ENCODE data around the gene HOXD13. TPM values are rescaled to one million over a fixed set of nuclear protein-coding genes. Genes with fewer than 3 reads are reported as not detected.

Gene HOXD13
- total and polyA plus RNA-seq, 9 donors: 0.05 to 0.45 (median 0.10) TPM; not detected in 3

DNA sequence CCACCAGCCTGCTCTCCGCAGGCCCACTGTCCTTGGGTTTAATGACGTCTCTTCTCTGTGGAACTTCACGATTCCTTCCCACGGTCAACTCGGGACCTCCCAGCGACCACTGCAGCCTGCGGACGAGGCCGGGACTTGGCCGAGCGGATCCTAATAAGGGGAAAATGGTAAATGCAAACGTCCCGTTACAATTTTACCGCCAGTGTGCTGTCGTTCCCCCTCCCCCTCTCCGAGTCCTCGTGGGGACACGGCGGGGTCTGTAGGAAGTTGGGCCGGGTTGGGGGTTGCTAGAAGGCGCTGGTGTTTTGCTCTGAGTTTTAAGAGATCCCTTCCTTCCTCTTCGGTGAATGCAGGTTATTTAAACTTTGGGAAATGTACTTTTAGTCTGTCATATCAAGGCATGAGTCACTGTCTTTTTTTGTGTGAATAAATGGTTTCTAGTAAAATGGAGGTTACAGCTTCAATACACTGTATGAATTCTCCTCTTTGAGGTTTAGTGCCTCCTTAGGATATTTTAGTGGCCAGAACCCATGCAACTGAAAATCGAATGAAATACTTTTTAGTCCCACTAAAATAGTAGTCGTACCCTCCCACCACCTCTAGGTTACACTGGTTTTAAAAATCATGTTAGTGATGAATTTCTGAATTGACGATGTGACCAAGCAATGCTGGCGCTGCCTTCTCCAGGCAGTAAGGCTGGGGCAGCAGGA, 16.8 kb downstream of the HOXD13 start:
- Histone ChIP-seq H3K36me3 (ENCODE audit: control insufficient read depth, insufficient read depth, low read length) (no peaks in the 10 kb centered on the region), H3K27ac (ENCODE audit: low read length) (no peak overlapping the region), H3K27me3 (ENCODE audit: control insufficient read depth, insufficient read depth, low read length) (peaks cover 93% of the 10 kb centered on the region), H3K4me1 (ENCODE audit: control insufficient read depth, insufficient read depth, low read length) (peaks cover 27% of the 10 kb centered on the region), H3K9me3 (replicated peaks; ENCODE audit: control insufficient read depth, low read depth, low read length) (no peaks in the 10 kb centered on the region), H3K4me3 (ENCODE audit: low read length) (no peak overlapping the region)
- DNase-seq: no peak
- WGBS (ENCODE audit: insufficient coverage): 0% methylated on average over 1 of the region's 26 CpGs

DNA sequence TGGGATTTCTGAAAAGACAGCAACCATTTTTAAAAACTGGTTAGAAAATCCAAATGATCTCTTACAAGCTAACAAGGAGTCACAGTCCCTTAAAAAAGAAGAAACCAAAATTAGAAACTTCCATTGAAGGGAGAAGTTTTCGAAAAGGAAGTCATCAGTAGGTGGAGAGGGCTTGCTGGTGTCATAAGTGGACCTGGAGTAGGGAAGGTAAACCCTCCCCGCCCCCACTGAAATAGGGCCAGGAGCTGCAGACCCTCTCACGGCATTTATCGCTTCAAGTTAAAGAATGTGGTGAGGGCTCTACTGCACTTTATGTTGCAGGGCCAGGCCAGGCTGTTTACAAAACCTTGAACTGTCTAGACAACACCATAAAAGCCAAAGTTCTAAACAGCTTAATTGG, 17.4 kb downstream of the HOXD13 start:
- H3K27me3 ChIP-seq (ENCODE audit: control insufficient read depth, insufficient read depth, low read length): peaks cover 93% of the 10 kb centered on the region
- no CpG with 5 or more reads among the region's 4 CpGs for WGBS (ENCODE audit: insufficient coverage)
- no peak for DNase-seq
- H3K4me3 ChIP-seq (ENCODE audit: low read length): no peak overlapping the region
- H3K36me3 ChIP-seq (ENCODE audit: control insufficient read depth, insufficient read depth, low read length): no peaks in the 10 kb centered on the region
- H3K9me3 ChIP-seq (replicated peaks; ENCODE audit: control insufficient read depth, low read depth, low read length): no peaks in the 10 kb centered on the region
- no peak overlapping the region for H3K27ac ChIP-seq (ENCODE audit: low read length)
- H3K4me1 ChIP-seq (ENCODE audit: control insufficient read depth, insufficient read depth, low read length): peaks cover 21% of the 10 kb centered on the region

DNA sequence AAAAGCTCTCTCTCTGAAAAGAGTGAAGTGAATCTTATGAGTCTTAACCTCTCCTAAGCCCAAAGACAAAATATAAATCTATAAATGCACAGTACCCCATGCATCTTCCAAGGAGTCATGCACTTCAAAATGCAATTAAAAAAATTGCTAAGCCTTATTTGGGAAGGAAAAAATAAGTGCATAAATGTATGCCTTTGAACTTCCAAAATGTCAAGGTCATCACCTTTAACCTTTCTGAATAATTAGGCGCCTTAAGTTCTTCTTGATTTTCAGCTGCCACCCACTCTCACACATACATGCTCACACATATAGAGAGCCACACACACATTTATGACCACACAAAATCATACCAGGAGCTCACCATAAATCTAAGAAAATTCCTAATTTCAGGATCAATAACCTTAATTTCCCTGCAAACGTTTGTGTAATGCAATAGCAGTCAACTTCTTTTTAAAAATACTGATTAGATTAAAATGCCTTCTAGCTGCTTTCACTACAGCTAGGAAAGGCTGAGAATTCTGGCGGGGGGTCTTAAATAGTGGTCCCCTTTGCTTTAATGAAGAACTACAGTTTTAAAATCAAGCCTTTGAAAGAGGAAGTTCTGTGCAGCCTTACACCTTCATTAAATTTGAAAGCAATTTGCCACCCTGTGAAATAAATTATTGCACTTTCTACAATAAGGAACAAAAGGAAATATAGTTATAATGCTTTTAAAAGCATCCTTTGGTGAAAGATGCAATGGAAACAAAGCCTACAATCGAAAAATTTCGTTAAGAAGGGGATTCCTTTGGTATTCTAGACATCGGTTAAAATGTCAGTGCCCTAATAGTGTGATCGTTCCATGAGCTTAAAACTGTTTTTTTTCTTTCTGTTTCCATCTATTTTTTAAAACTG, 18.1 kb downstream of the HOXD13 start:
- Histone ChIP-seq H3K27me3 (ENCODE audit: control insufficient read depth, insufficient read depth, low read length) (peaks cover 89% of the 10 kb centered on the region), H3K4me3 (ENCODE audit: low read length) (no peak overlapping the region), H3K36me3 (ENCODE audit: control insufficient read depth, insufficient read depth, low read length) (no peaks in the 10 kb centered on the region), H3K9me3 (replicated peaks; ENCODE audit: control insufficient read depth, low read depth, low read length) (no peaks in the 10 kb centered on the region), H3K27ac (ENCODE audit: low read length) (no peak overlapping the region), H3K4me1 (ENCODE audit: control insufficient read depth, insufficient read depth, low read length) (peaks cover 19% of the 10 kb centered on the region)
- 52% methylated on average over 2 of the region's 7 CpGs for WGBS (ENCODE audit: insufficient coverage)
- DNase-seq: no peak

DNA sequence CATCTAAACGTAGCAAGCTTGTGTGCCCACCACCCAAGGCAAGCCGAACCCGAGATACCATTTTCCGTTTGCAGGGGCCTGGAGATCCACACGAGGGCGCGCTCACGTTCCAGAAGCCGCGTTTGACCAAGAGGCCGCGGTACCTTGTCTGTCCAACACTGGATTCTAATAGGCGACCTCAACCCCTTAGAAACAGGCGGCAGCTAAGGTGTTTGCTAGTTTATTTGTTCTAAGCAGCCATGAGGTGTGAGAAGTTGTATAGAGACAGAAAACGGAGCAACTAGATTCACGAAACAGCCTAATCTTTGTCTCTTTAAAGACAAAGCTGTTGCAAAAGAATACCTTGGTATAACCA, 18.8 kb downstream of the HOXD13 start:
- peaks cover 89% of the 10 kb centered on the region for H3K27me3 ChIP-seq (ENCODE audit: control insufficient read depth, insufficient read depth, low read length)
- H3K4me1 ChIP-seq (ENCODE audit: control insufficient read depth, insufficient read depth, low read length): peaks cover 25% of the 10 kb centered on the region
- H3K9me3 ChIP-seq (replicated peaks; ENCODE audit: control insufficient read depth, low read depth, low read length): no peaks in the 10 kb centered on the region
- peak; percentile 83 for DNase-seq
- no peaks in the 10 kb centered on the region for H3K36me3 ChIP-seq (ENCODE audit: control insufficient read depth, insufficient read depth, low read length)
- H3K27ac ChIP-seq (ENCODE audit: low read length): no peak overlapping the region
- no peak overlapping the region for H3K4me3 ChIP-seq (ENCODE audit: low read length)
- 5% methylated on average over 14 of the region's 16 CpGs for WGBS (ENCODE audit: insufficient coverage)

DNA sequence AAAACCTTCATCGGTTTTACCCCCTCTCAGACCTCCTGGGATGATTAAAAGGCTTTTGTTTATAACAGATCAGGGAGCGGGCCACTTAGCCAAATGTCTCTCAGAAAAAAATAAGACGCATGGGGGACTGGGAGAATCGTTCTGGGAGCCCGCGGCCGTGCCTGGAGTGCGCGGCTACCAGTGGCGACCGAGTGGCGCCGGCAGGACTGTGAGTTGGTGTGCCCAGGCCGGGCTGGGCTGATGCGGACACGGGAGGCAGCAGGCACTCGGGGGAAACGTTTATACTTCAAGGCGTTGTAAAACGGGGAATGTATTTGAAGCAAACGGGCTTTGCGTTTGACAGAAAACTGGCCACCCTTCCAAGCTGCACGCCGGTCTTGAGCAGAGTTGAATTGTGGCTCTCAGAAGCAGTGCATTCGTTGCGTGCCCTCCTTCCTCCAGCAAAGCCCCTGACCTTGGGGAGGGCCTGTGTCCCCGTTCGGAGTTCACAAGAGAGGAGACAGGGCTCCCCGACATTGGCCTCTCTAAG, 19.4 kb downstream of the HOXD13 start:
- no peaks in the 10 kb centered on the region for H3K36me3 ChIP-seq (ENCODE audit: control insufficient read depth, insufficient read depth, low read length)
- peaks cover 90% of the 10 kb centered on the region for H3K27me3 ChIP-seq (ENCODE audit: control insufficient read depth, insufficient read depth, low read length)
- H3K27ac ChIP-seq (ENCODE audit: low read length): no peak overlapping the region
- no peaks in the 10 kb centered on the region for H3K9me3 ChIP-seq (replicated peaks; ENCODE audit: control insufficient read depth, low read depth, low read length)
- 15% methylated on average over 26 of the region's 29 CpGs for WGBS (ENCODE audit: insufficient coverage)
- H3K4me1 ChIP-seq (ENCODE audit: control insufficient read depth, insufficient read depth, low read length): peaks cover 27% of the 10 kb centered on the region
- no peak overlapping the region for H3K4me3 ChIP-seq (ENCODE audit: low read length)
- no peak for DNase-seq

DNA sequence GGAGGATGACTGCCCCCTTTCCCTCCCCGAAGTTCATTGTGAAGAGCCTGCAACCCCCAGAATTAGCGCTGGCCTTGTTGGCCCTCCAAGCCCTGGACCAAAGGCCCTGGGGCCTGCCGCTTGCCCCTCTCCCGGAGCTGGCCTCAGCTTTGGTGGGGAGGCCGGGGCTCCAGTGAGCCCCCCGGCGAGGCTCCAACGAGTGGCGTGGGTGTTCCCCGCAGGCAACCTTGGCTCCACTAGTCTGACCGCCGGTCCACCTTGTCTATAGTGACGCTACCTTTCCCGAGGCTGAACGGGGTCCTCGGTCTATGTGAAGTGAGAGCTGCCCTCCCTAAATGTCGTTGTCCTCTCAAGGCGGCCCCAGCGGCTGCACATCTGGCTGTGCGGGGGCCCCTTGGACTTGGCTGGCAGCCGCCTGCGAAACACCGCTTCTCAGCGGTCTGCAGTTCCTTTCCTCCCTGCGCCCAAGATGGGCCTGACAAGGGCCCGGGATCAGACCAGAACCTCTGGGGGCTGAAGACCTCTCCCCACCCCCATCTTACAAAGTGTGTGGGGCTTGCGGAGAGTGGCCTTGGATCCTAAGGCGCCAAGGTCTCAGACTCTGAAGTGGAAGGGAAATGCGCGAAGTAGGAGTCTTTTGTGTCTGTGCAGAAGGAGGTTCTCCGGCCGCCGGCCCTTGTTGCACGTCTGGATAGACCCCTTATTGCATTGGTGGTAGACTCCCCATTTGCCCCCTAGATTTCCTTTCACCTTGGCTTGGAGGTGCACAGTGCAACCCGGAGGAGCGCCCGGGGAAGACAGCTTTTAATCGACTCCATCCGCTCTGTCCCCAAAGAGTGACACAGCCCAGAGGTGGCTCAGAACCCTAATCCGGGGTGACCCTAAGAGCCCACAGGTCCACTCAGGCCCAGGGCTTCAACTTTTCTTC, 20.1 kb downstream of the HOXD13 start:
- H3K4me1 ChIP-seq (ENCODE audit: control insufficient read depth, insufficient read depth, low read length): peaks cover 31% of the 10 kb centered on the region
- DNase-seq: no peak
- H3K27me3 ChIP-seq (ENCODE audit: control insufficient read depth, insufficient read depth, low read length): peaks cover 93% of the 10 kb centered on the region
- H3K9me3 ChIP-seq (replicated peaks; ENCODE audit: control insufficient read depth, low read depth, low read length): no peaks in the 10 kb centered on the region
- no peak overlapping the region for H3K27ac ChIP-seq (ENCODE audit: low read length)
- no peak overlapping the region for H3K4me3 ChIP-seq (ENCODE audit: low read length)
- WGBS (ENCODE audit: insufficient coverage): 15% methylated on average over 33 of the region's 40 CpGs
- no peaks in the 10 kb centered on the region for H3K36me3 ChIP-seq (ENCODE audit: control insufficient read depth, insufficient read depth, low read length)

DNA sequence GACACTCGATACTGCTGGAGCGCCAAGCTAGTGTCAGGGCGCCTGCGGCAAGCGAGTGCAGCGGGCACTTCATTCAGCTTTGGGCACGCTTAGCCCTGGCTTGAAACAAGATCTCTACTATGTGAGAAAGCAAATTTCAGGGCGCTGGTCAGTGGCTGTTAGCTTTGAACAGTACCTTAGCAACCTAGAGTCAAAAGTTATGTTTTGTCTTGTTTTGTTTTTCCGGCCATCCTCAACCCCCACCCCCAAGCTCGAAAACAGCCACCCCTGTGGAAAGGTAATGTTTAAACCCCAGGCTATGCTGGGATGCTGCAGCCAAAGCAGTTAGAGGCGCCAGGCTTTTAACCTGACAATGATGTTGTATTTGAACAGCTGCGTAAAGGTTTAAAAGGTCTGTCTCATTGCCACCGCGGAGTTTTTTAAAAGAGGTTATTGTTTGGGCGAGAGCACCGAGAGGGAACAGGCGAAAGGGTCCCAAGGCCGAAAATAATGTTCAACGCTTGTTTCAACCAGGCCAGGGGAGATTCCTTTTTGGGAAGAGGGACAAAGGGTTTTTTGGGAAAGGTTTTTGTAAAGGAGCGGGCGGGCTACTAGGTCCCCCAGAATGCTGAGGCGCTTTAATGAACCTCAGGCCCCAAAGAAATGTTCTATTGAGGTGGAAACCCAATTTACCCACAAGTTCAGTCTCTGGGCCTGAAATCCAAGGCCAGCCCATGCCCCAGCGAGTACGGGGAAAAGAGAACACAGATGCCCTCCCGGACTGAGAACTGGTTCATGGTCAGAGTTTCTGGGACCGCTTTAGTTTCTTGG, 21.8 kb downstream of the HOXD13 start:
- peaks cover 29% of the 10 kb centered on the region for H3K4me1 ChIP-seq (ENCODE audit: control insufficient read depth, insufficient read depth, low read length)
- no peaks in the 10 kb centered on the region for H3K36me3 ChIP-seq (ENCODE audit: control insufficient read depth, insufficient read depth, low read length)
- H3K9me3 ChIP-seq (replicated peaks; ENCODE audit: control insufficient read depth, low read depth, low read length): no peaks in the 10 kb centered on the region
- DNase-seq: no peak
- no peak overlapping the region for H3K27ac ChIP-seq (ENCODE audit: low read length)
- H3K4me3 ChIP-seq (ENCODE audit: low read length): no peak overlapping the region
- 40% methylated on average over 20 of the region's 26 CpGs for WGBS (ENCODE audit: insufficient coverage)
- H3K27me3 ChIP-seq (ENCODE audit: control insufficient read depth, insufficient read depth, low read length): peaks cover 93% of the 10 kb centered on the region

DNA sequence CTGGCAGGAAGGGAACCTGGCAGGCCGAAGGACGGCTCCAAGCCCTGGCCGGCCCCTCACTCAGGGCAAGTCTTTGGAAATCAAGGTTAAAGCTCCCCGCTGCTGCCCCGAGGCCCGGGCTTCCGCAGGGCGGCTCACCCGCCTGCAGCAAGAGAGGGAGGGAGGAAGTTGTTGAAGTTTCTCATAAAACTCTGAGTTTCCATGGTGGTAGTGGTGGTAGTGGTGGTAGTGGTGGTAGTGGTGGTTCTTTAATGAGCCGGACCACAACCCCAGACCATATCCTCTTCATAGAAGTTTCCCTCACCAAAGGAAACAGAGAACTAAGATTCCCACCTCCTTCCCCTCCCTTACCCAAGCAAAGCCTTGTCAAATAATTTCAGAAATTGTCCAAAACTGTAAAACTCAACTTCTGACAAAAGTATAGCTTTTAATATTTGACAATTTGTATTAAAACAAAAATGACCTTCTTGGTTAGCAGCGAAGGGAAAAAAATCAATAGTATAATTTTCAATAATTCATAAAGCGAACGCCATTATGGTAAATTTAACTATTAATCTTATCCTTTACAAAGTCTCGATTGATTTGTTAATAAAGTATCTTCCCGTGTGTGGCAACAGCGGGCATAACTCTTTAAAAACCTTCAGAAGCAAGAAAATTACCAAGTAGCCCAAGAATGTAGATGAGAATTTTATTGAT, 22.6 kb downstream of the HOXD13 start:
- Histone ChIP-seq H3K27ac (ENCODE audit: low read length) (no peak overlapping the region), H3K9me3 (replicated peaks; ENCODE audit: control insufficient read depth, low read depth, low read length) (no peaks in the 10 kb centered on the region), H3K27me3 (ENCODE audit: control insufficient read depth, insufficient read depth, low read length) (peaks cover 91% of the 10 kb centered on the region), H3K4me3 (ENCODE audit: low read length) (no peak overlapping the region), H3K4me1 (ENCODE audit: control insufficient read depth, insufficient read depth, low read length) (peaks cover 29% of the 10 kb centered on the region), H3K36me3 (ENCODE audit: control insufficient read depth, insufficient read depth, low read length) (no peaks in the 10 kb centered on the region)
- DNase-seq: no peak
- 22% methylated on average over 3 of the region's 16 CpGs for WGBS (ENCODE audit: insufficient coverage)

Data from muscle of leg (tissue), 11 donors.